Renal pelvis (tissue), 4 donors: ENCODE results near the gene GBX2. TPM values are rescaled to one million over a fixed set of nuclear protein-coding genes. Genes with fewer than 3 reads are reported as not detected.

Source experiments
- DNase-seq: peaks from one replicate; pipeline ENCODE4 v3.0.0-alpha.2; 2013
- polyA plus RNA-seq, 3 donors: library from polyadenylated mRNA; unstranded; fragments of 120-200 nt; gene quantifications; one replicate each; pipeline ENCODE4 v1.2.1, GENCODE V29; 2013; ENCODE audit not compliant: insufficient read length in 3 of 3

The GBX2 gene
- polyA plus RNA-seq, 3 donors: 0.39 to 0.61 (median 0.44) TPM

DNA sequence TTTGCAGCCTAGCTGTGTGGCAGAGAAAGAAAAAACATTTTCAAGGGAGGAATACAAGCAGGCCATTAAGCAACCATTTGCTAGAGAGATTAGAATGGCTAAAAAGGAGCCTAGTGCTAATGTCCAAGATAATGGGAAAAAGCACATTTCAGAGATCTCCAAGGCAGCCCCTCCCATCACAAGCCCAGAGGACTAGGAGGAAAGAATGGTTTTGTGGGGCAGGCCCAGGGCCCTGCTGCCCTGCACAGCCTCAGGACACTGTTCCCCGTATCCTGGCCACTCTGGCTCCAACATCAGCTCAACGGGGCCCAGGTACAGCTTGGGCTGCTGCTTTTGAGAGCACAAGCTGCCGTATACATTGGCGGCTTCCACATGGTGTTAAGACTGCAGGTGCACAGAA is 16.5 kb upstream of the GBX2 start:
- no peak for DNase-seq

- no peak for DNase-seq
These were observed 12.8 kb upstream of the GBX2 start for GRCh38 chr2:236180831-236181453.

DNA sequence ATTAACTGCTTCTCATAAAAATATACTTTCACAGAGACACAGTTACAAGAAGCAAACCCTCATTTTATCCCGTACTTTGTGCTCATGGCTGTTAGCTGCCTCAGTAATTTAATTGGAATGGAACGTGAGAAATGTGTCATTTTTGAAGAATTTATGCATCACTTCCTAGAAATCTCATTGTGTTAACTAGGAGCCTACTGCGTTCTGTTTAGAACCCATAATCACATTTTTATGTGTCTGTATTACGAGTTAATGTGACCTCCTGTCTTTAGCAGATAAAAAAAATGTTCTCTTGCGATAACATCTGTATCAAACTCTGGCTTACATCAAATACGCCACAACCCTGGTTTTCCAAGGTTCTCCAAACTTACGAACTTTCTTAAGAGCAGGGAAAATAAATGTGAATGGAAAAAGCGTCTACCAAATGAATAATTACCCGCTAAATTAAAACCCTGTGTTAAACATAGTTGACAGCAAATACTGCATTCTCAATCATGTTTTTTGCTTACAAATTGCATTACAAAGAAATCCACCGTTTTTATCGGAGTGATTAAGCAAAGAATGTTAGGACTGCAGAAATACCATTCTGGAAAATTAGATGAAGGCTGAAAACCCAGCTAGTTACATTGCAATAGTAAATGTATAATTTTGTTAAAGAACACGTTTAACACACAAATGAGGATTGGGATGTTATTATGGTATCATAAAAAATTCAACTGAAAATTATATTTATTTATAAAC is 12.1 kb upstream of the GBX2 start:
- no peak for DNase-seq

DNA sequence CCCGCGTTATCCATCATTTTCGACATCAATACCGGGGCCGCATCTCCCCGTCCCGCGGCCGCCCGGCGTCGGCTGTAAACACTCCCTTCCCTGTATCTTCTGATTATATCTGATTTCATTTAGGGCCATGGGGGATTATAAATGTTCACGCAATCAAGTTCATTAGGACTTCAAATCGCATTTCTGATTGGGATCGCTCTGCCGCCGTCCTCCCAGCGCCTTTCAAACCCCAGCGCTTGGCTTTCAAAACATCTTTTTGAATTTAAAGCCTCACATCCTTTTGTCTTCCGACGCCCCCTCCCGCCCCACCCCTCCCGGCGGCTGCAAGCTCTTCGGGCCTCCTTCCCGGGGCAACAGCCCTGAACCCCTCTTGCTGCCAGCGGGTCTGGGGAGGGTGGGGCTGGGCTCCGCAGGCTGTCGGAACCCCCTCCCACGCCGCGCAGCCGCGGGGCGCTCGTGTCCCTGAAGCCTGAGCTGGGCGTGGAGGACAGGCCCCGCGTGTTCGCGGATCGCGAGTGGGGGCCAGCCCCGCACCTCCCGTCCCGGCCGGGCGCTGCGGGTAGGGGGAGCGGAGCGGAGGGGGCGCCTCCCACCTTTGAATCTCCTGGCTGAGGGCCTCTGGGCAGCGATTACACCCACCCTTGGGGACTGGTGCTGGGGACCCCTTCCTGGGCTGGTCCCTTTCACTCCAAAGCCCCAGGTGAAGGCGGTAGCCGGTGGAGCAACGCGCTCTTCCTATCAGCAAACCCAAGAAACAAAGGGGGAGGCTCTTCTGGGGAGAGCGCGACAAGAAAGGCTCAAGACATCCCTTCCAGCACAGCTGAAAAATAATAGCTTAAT is 11.3 kb upstream of the GBX2 start:
- DNase-seq: no peak

- no peak for DNase-seq
These were observed 10.7 kb upstream of the GBX2 start for GRCh38 chr2:236178890-236179235.

DNA sequence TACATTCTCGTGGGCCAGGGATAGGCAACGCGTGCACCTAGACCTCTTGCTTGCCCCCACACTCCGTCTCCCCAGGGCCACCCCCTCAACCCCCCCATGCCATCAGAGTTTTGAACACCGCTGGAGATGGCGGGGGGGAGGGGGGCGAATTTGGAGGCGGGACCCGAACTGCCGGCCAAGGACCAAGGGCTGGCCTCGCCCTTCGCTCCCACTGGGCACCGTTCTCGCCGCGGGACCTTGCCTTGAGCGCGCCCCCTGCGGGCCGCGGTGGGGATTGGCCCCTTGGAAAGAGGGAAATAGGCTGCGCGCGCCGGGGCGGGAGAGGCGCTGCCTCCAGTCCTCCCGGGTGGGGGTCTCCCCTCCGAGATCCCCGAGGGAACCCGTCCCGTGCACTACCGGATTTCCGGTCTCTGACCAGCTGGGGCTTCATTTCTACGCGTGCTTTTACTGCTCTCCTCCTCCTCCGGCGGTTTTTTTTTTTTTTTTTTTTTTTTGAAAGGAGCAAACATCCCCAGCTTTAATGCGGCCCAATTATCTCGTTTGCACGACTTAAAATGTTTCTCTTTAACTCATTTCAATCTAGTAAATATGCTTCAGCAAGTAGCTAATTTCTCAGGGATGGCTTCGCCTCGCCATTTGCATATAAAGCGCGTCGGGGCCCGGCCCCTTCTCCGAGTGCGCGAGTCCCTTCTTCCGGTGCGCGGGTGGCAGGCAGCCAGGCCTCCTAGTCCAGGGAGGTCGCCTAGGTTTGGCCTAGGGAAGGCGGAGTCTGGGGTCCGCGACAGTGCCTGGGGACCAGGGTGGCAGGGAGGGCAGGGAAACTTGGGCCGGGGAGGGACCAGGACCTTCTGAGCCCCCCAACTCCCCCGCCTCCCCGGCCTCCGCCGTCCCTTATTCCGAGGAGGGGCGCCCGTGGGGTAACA is 10.0 kb upstream of the GBX2 start:
- no peak for DNase-seq

GRCh38 chr2:236177604-236177966 is 9.4 kb upstream of the GBX2 start:
- no peak for DNase-seq

- no peak for DNase-seq
These were observed 8.8 kb upstream of the GBX2 start for GRCh38 chr2:236176951-236177350.

GRCh38 chr2:236176417-236176816 is 8.2 kb upstream of the GBX2 start:
- no peak for DNase-seq

DNA sequence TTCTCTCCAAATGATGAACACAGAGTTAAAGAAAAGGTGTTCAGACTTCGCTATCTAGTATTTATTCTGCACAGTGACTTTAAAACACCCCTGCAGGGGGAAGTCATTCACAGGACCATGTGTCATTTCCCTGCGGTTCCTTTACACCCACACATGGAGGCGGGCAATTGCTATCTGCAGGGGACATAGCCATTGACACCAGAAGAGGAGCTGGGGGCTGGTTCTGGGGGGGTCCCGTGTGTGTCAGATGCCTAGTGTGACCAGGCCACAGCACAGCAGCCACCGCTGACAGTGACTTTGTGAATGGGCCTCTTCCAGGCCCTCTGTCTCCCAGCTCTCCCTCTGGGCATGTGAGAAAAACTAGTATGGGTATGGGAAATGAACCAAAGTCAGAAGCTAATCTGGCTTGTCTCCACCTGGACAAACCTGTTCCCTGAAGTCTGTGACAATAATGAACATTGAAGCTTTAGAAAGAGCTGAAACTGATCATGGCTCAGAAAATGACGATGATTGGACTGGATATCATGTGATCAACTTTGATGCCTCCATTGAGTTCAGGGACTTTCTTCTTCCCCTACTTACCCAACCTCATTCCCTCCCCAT is 7.5 kb upstream of the GBX2 start:
- no peak for DNase-seq

- DNase-seq: no peak
These were observed 5.8 kb upstream of the GBX2 start for GRCh38 chr2:236173729-236174607.

DNA sequence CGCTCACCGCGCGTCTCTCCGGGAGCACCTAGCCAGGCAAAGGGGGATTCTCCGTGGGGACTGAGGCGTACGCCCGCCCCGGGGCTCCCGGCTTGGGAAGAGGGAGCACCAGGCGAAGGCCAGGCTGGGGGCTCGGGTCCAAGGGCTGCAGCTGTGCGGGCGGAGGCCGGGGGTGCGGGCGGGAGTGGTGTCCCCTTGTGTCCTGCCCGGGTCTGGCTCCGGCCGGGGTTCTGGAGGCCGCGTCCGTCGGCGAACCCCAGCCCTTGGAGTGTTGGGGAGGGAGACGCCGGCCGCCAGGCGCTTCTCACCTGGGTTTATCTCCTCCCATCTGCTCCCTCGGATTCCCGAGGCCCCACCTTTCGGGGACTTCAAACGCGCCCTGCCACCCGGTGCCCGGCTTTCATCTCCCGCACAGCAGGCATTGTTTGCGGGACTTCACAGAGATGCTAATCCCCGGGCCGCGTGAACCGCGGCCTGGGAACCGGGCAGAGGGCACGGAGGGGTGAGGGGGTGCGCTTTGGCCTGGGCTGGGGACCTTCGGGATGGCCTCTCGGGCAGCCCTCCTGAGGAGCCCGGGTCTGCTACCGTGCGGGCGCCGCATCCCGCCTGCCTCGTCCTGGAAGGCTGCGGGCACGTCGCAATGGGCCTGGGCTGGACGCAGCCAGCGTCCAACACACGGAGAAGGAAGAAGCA is 5.0 kb upstream of the GBX2 start:
- DNase-seq: no peak

DNA sequence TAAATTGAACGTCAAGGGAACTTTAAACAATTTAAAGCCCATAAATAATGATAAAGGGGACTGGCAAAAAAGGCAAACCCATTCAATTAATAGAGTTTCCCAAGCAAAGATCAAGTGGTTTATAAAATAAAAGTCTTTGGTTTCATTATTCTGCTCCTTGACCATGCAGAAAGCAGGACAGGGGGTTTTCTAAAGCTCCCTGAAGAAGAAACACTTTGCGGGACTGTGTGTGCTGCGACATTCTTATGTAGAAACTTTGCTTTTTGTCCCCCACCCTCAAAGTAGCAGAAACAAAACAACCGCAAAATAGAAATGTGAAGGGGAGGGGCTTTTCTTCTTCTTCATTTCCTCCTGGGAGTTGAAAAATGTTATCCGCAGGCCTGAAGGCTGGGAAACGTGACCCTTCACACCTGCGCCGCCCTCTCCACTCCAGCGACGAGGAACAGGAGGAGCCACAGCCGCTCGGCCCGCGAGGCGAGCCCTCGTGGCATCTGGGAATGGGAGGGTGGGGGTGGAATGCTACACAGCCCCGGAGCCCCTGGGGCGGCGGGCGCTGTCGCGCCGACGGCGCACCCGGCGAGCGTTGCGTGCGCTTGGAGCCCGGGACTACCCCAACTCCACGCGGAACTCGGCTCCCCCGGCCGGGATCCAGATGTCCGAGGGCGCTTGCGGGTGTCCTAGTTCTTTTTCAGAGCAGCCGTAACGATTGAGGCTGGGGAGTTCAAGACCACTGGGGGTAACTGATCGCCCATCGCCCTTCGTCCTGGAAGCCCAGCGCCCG is 4.3 kb upstream of the GBX2 start:
- no peak for DNase-seq

- DNase-seq: no peak
These were observed 3.6 kb upstream of the GBX2 start for GRCh38 chr2:236171680-236172254.

DNA sequence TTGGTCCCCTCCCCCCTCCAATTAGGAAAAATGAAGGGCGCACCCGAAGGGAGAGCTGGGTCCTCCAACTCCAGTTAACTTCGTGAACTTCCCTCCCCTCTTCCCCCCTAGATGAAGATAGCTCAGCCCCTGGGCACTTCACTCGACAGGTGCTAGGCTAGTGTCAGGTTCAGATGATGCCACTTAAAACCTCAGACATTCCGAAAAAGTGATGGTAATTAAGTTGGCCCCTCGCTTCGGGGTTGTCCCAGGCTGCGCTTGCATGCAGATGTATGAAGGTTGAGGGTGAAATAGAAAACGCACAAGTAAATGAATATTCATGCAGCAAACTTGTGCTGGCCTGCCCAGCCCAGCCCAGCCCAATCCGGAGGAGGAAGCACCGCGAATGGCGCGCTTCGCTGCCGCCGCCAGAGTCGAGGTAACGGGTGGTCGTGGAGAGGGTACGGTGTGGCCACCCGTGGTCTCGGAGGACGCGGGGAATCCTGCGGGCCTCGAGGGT is 3.0 kb upstream of the GBX2 start:
- DNase-seq: no peak

DNA sequence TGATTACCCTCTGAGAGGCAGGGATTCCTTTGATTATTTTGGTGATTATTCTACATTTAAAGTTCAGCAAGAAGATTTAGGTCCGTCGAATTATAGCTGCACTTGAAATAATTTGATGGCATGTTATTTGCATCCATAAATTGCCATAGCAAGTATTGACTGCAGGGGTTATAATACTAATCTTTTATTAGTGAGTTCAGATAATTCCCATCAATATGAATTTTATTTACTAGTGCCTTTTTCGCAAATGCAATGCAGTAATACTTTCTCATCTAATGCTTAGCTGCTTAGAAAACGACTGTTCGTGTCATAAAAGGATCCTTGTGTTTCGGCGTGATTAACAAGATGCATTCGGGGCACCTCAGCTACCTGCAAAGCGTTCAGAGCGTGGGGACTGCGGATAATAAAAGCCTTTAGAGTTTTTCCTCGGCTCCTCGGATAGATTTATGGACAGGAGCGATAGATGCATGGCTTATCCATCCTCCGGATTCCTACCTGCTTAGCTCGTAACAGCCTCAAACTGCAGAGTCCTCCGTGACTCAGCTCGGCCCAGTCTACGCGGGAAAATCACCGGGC is 2.5 kb upstream of the GBX2 start:
- no peak for DNase-seq

DNA sequence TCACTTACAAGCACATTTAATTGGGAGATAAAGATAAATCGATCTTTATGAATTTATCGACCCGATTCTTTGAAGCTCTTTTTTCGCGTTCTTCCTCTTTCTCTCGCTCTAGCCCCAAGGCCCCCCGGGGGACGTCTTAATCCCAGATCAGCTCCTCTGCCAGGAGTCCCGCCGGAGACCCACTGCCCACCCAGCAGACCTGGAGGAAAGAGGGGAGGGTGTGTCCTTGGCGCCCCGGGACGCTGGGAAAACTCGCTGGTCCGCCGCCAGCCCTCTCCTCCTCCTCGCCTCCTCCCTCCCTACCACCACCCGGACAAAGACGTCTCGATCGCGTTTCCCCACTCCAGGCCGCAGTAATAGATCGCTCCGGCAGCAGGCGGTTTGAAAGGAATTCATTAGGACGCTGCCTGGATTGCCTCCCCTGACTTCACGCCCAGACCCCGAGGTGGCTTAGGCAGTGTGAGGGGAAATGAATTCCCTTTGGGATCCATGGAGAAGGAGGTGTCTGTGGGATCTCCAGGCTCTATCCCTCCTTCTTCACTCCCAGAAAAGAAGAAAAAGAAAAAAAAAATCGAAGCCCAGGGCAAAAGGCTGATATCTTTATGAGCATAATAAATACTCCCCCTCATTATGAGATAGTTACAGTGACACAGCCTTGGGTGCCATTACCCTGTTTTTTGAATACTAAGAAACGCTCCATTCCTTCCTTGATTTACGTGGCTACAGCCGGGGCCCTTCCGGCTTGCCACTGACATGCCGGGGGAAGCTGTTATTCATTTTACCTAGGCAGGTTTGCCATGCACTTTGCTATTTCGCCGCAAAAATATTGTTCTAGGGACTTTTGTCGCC is 1.8 kb upstream of the GBX2 start:
- DNase-seq: no peak
